ENCODE measurements around the gene GPR78. TPM values are rescaled to one million over a fixed set of nuclear protein-coding genes. Genes with fewer than 3 reads are reported as not detected.

The GPR78 gene
- total RNA-seq, 1 donor from 2014 or later: 0.54 TPM

DNA sequence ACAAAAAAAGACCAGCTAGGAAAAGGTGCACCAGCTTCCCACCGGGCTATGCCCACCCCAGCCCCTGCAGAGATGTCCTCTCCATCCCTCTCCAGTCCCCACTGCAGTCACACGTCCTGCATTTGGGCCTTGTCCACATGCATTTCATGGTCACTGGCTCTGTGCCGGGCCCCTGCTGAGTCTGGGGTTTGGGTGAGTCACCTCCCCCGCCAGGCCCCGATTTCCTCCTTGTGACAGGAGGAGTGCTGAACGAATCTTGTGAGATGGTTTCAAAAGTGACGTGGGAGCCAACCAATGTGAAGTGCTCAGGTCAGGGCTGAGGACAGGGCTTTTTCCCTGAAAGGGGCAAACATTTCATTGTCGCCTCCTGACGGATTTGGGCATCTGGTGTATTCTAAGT, 19.5 kb downstream of the GPR78 start:
- H3K9me3 Mint-ChIP-seq (ENCODE audit: unreplicated experiment): no peaks in the 10 kb centered on the region
- H3K27ac Mint-ChIP-seq (ENCODE audit: unreplicated experiment): peak overlapping the region; percentile 29
- H3K4me1 Mint-ChIP-seq (ENCODE audit: unreplicated experiment): peaks cover 12% of the 10 kb centered on the region
- H3K4me3 Mint-ChIP-seq (ENCODE audit: unreplicated experiment): no peak overlapping the region
- TF ChIP-seq, protein P1, sequence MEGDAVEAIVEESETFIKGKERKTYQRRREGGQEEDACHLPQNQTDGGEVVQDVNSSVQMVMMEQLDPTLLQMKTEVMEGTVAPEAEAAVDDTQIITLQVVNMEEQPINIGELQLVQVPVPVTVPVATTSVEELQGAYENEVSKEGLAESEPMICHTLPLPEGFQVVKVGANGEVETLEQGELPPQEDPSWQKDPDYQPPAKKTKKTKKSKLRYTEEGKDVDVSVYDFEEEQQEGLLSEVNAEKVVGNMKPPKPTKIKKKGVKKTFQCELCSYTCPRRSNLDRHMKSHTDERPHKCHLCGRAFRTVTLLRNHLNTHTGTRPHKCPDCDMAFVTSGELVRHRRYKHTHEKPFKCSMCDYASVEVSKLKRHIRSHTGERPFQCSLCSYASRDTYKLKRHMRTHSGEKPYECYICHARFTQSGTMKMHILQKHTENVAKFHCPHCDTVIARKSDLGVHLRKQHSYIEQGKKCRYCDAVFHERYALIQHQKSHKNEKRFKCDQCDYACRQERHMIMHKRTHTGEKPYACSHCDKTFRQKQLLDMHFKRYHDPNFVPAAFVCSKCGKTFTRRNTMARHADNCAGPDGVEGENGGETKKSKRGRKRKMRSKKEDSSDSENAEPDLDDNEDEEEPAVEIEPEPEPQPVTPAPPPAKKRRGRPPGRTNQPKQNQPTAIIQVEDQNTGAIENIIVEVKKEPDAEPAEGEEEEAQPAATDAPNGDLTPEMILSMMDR (IDR thresholded peaks at IDR 0.05): no peak
- H3K36me3 Mint-ChIP-seq (ENCODE audit: unreplicated experiment): no peaks in the 10 kb centered on the region
- peak; percentile 93 for DNase-seq (ENCODE audit: extremely low spot score, unreplicated experiment)
- H3K27me3 Mint-ChIP-seq (ENCODE audit: unreplicated experiment): peaks cover 3% of the 10 kb centered on the region

DNA sequence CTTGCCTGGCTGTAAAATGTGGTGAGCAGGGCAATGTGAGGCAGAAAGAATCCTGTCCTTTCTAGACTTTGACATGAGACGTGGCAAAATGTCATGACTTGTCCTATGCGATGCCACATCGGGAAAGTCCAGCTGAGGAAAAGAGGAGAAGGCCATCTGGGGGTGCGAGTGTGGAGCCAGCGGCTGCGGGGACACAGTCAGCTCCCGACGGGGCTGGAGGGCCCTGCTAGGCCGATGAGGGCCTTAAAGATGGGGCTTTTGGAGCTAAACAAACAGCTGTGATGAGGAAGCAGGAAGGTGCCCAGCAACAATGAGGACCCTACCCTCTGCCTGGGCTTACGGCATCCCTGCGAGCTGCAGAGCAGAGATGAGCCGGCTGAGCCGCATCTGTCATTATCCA, 20.1 kb downstream of the GPR78 start:
- no peaks in the 10 kb centered on the region for H3K36me3 Mint-ChIP-seq (ENCODE audit: unreplicated experiment)
- no peak for DNase-seq (ENCODE audit: extremely low spot score, unreplicated experiment)
- H3K4me1 Mint-ChIP-seq (ENCODE audit: unreplicated experiment): peaks cover 12% of the 10 kb centered on the region
- no peak overlapping the region for H3K4me3 Mint-ChIP-seq (ENCODE audit: unreplicated experiment)
- TF ChIP-seq, protein P1 (IDR thresholded peaks at IDR 0.05): no peak
- H3K9me3 Mint-ChIP-seq (ENCODE audit: unreplicated experiment): no peaks in the 10 kb centered on the region
- H3K27me3 Mint-ChIP-seq (ENCODE audit: unreplicated experiment): peaks cover 3% of the 10 kb centered on the region
- no peak overlapping the region for H3K27ac Mint-ChIP-seq (ENCODE audit: unreplicated experiment)

DNA sequence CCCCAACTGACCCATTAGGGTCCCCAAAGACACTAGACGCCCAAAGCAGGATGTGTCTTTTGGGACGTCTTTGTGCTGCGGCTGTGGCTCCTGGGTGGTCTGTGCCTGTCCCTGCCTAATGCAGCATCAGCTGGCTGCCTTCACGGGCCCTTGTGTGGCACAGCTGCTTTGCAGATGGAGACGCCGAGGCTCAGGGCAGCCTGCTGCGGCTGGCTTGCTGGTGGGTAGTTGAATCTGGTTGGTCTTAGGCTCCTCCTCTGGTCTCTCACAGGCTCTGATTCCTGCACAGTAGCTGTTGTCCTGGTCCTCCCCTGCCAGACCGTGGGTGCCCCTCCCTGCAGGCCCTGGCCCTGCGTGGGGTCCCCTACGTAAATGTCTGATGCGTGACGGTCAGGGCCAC, 20.5 kb downstream of the GPR78 start:
- Mint-ChIP-seq H3K27ac (ENCODE audit: unreplicated experiment) (no peak overlapping the region), H3K4me1 (ENCODE audit: unreplicated experiment) (peaks cover 12% of the 10 kb centered on the region), H3K27me3 (ENCODE audit: unreplicated experiment) (peaks cover 3% of the 10 kb centered on the region), H3K9me3 (ENCODE audit: unreplicated experiment) (no peaks in the 10 kb centered on the region), H3K36me3 (ENCODE audit: unreplicated experiment) (no peaks in the 10 kb centered on the region), H3K4me3 (ENCODE audit: unreplicated experiment) (no peak overlapping the region)
- TF ChIP-seq, protein P1 (IDR thresholded peaks at IDR 0.05): no peak
- no peak for DNase-seq (ENCODE audit: extremely low spot score, unreplicated experiment)

DNA sequence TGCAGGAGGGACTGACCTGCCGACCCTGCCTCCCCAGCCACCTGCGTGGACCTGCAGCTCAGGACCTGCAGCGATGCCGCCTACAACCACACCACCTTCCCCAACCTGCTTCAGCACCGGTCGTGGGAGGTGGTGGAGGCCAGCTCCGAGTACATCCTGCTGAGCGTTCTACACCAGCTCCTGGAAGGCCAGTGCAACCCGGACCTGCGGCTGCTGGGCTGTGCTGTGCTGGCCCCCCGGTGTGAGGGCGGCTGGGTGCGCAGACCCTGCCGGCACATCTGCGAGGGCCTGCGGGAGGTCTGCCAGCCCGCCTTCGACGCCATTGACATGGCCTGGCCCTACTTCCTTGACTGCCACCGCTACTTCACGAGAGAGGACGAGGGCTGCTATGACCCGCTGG, 20.9 kb downstream of the GPR78 start:
- no peaks in the 10 kb centered on the region for H3K9me3 Mint-ChIP-seq (ENCODE audit: unreplicated experiment)
- peaks cover 12% of the 10 kb centered on the region for H3K4me1 Mint-ChIP-seq (ENCODE audit: unreplicated experiment)
- no peak for DNase-seq (ENCODE audit: extremely low spot score, unreplicated experiment)
- no peak overlapping the region for H3K27ac Mint-ChIP-seq (ENCODE audit: unreplicated experiment)
- H3K36me3 Mint-ChIP-seq (ENCODE audit: unreplicated experiment): no peaks in the 10 kb centered on the region
- H3K27me3 Mint-ChIP-seq (ENCODE audit: unreplicated experiment): peaks cover 3% of the 10 kb centered on the region
- no peak overlapping the region for H3K4me3 Mint-ChIP-seq (ENCODE audit: unreplicated experiment)
- TF ChIP-seq, protein P1 (IDR thresholded peaks at IDR 0.05): no peak

DNA sequence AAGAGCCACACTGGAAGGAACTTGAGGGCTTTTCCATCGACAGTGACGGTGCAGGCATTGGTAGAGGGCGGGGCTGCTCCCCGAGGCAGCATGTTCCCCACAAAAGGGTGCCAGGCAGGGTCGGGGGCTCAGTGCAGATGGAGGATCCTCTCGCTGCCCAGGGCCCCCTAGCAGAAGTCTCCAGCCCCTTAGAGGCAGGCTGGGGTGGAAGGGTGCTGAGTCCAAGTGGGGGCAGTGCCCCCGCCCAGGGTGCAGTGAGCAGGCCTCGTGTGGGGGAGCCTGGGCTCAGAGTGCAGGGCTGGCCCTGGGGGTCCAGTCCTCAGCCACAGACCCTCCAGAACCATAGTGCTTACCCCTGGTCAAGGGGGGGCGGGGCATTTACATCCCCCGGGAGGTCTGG, 21.4 kb downstream of the GPR78 start:
- Mint-ChIP-seq H3K27me3 (ENCODE audit: unreplicated experiment) (peaks cover 3% of the 10 kb centered on the region), H3K36me3 (ENCODE audit: unreplicated experiment) (no peaks in the 10 kb centered on the region), H3K27ac (ENCODE audit: unreplicated experiment) (no peak overlapping the region), H3K9me3 (ENCODE audit: unreplicated experiment) (no peaks in the 10 kb centered on the region), H3K4me3 (ENCODE audit: unreplicated experiment) (no peak overlapping the region), H3K4me1 (ENCODE audit: unreplicated experiment) (peaks cover 12% of the 10 kb centered on the region)
- TF ChIP-seq, protein P1 (IDR thresholded peaks at IDR 0.05): no peak
- no peak for DNase-seq (ENCODE audit: extremely low spot score, unreplicated experiment)

Data from osteocyte (in vitro differentiated cells).